ENCODE measurements around the gene CAPZA1.

DNA sequence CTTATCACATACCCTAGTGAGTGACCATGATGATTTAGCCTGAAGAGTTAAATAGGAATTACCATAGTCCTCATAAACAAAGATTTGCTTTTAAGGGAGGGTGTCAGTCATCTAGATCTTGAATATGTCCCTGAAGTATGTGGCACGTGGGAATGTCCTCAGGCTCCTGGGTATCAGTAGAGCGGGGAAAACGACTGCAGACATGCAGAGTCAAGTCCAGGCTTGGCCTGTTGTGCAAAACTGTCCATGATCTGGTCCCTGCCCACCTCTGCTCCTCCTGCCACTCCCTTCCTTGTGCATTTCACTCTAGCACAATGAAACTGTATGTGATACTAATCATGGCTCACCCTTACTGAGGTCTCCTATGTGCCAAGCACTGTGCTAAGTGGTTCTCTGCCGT is 67.7 kb downstream of the CAPZA1 start:
- TF ChIP-seq EP300 (conservative IDR thresholded peaks at IDR 0.05; ENCODE audit: poor library complexity, severe bottlenecking) (no peak), RAD21 (conservative IDR thresholded peaks at IDR 0.05) (no peak), EZH2 (IDR thresholded peaks at IDR 0.05; ENCODE audit: borderline replicate concordance, insufficient read depth, low read length, poor library complexity, severe bottlenecking) (no peak)
- TF ChIP-seq, protein P1, sequence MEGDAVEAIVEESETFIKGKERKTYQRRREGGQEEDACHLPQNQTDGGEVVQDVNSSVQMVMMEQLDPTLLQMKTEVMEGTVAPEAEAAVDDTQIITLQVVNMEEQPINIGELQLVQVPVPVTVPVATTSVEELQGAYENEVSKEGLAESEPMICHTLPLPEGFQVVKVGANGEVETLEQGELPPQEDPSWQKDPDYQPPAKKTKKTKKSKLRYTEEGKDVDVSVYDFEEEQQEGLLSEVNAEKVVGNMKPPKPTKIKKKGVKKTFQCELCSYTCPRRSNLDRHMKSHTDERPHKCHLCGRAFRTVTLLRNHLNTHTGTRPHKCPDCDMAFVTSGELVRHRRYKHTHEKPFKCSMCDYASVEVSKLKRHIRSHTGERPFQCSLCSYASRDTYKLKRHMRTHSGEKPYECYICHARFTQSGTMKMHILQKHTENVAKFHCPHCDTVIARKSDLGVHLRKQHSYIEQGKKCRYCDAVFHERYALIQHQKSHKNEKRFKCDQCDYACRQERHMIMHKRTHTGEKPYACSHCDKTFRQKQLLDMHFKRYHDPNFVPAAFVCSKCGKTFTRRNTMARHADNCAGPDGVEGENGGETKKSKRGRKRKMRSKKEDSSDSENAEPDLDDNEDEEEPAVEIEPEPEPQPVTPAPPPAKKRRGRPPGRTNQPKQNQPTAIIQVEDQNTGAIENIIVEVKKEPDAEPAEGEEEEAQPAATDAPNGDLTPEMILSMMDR (IDR thresholded peaks at IDR 0.05; ENCODE audit: poor library complexity, severe bottlenecking): no peak
- TF ChIP-seq, protein P2, sequence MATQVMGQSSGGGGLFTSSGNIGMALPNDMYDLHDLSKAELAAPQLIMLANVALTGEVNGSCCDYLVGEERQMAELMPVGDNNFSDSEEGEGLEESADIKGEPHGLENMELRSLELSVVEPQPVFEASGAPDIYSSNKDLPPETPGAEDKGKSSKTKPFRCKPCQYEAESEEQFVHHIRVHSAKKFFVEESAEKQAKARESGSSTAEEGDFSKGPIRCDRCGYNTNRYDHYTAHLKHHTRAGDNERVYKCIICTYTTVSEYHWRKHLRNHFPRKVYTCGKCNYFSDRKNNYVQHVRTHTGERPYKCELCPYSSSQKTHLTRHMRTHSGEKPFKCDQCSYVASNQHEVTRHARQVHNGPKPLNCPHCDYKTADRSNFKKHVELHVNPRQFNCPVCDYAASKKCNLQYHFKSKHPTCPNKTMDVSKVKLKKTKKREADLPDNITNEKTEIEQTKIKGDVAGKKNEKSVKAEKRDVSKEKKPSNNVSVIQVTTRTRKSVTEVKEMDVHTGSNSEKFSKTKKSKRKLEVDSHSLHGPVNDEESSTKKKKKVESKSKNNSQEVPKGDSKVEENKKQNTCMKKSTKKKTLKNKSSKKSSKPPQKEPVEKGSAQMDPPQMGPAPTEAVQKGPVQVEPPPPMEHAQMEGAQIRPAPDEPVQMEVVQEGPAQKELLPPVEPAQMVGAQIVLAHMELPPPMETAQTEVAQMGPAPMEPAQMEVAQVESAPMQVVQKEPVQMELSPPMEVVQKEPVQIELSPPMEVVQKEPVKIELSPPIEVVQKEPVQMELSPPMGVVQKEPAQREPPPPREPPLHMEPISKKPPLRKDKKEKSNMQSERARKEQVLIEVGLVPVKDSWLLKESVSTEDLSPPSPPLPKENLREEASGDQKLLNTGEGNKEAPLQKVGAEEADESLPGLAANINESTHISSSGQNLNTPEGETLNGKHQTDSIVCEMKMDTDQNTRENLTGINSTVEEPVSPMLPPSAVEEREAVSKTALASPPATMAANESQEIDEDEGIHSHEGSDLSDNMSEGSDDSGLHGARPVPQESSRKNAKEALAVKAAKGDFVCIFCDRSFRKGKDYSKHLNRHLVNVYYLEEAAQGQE (IDR thresholded peaks at IDR 0.05; ENCODE audit: borderline replicate concordance): no peak

Data from neural cell (in vitro differentiated cells).